Measurements from ENCODE around the gene LACRT. TPM values are rescaled to one million over a fixed set of nuclear protein-coding genes. Genes with fewer than 3 reads are reported as not detected.

Gene LACRT
- total and polyA plus RNA-seq, 2 of the 8 experiments (the other 6 are each of a cell fraction or from before 2014, with no cell fraction given): not detected

DNA sequence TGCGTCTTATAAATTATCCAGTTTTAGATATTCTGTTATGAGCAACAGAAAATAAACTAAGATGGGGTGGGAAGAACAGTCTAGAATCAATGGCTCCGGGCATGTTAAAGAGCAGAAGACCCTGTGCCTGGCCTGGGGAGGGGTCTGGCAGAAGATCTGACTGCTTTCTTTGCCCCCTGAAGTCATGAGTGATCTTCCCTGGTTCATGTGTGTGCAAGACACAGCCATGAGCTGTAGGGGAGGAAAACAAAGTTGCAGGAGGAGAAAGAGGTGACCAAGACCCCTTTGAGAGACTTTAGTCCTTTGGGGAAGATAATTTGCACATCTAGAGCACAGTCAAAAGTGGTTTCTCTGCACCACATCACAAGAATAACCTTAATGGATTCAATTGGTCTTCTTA lies 4.8 kb downstream of the LACRT start (continued):
- TF ChIP-seq, protein P1, sequence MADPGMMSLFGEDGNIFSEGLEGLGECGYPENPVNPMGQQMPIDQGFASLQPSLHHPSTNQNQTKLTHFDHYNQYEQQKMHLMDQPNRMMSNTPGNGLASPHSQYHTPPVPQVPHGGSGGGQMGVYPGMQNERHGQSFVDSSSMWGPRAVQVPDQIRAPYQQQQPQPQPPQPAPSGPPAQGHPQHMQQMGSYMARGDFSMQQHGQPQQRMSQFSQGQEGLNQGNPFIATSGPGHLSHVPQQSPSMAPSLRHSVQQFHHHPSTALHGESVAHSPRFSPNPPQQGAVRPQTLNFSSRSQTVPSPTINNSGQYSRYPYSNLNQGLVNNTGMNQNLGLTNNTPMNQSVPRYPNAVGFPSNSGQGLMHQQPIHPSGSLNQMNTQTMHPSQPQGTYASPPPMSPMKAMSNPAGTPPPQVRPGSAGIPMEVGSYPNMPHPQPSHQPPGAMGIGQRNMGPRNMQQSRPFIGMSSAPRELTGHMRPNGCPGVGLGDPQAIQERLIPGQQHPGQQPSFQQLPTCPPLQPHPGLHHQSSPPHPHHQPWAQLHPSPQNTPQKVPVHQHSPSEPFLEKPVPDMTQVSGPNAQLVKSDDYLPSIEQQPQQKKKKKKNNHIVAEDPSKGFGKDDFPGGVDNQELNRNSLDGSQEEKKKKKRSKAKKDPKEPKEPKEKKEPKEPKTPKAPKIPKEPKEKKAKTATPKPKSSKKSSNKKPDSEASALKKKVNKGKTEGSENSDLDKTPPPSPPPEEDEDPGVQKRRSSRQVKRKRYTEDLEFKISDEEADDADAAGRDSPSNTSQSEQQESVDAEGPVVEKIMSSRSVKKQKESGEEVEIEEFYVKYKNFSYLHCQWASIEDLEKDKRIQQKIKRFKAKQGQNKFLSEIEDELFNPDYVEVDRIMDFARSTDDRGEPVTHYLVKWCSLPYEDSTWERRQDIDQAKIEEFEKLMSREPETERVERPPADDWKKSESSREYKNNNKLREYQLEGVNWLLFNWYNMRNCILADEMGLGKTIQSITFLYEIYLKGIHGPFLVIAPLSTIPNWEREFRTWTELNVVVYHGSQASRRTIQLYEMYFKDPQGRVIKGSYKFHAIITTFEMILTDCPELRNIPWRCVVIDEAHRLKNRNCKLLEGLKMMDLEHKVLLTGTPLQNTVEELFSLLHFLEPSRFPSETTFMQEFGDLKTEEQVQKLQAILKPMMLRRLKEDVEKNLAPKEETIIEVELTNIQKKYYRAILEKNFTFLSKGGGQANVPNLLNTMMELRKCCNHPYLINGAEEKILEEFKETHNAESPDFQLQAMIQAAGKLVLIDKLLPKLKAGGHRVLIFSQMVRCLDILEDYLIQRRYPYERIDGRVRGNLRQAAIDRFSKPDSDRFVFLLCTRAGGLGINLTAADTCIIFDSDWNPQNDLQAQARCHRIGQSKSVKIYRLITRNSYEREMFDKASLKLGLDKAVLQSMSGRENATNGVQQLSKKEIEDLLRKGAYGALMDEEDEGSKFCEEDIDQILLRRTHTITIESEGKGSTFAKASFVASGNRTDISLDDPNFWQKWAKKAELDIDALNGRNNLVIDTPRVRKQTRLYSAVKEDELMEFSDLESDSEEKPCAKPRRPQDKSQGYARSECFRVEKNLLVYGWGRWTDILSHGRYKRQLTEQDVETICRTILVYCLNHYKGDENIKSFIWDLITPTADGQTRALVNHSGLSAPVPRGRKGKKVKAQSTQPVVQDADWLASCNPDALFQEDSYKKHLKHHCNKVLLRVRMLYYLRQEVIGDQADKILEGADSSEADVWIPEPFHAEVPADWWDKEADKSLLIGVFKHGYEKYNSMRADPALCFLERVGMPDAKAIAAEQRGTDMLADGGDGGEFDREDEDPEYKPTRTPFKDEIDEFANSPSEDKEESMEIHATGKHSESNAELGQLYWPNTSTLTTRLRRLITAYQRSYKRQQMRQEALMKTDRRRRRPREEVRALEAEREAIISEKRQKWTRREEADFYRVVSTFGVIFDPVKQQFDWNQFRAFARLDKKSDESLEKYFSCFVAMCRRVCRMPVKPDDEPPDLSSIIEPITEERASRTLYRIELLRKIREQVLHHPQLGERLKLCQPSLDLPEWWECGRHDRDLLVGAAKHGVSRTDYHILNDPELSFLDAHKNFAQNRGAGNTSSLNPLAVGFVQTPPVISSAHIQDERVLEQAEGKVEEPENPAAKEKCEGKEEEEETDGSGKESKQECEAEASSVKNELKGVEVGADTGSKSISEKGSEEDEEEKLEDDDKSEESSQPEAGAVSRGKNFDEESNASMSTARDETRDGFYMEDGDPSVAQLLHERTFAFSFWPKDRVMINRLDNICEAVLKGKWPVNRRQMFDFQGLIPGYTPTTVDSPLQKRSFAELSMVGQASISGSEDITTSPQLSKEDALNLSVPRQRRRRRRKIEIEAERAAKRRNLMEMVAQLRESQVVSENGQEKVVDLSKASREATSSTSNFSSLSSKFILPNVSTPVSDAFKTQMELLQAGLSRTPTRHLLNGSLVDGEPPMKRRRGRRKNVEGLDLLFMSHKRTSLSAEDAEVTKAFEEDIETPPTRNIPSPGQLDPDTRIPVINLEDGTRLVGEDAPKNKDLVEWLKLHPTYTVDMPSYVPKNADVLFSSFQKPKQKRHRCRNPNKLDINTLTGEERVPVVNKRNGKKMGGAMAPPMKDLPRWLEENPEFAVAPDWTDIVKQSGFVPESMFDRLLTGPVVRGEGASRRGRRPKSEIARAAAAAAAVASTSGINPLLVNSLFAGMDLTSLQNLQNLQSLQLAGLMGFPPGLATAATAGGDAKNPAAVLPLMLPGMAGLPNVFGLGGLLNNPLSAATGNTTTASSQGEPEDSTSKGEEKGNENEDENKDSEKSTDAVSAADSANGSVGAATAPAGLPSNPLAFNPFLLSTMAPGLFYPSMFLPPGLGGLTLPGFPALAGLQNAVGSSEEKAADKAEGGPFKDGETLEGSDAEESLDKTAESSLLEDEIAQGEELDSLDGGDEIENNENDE (IDR thresholded peaks at IDR 0.05; ENCODE audit: insufficient replicate concordance, low read length): no peak
- no peak for TF ChIP-seq KDM1A (IDR thresholded peaks at IDR 0.05; ENCODE audit: borderline replicate concordance, low read length)
- TF ChIP-seq, protein P2, sequence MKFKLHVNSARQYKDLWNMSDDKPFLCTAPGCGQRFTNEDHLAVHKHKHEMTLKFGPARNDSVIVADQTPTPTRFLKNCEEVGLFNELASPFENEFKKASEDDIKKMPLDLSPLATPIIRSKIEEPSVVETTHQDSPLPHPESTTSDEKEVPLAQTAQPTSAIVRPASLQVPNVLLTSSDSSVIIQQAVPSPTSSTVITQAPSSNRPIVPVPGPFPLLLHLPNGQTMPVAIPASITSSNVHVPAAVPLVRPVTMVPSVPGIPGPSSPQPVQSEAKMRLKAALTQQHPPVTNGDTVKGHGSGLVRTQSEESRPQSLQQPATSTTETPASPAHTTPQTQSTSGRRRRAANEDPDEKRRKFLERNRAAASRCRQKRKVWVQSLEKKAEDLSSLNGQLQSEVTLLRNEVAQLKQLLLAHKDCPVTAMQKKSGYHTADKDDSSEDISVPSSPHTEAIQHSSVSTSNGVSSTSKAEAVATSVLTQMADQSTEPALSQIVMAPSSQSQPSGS (IDR thresholded peaks at IDR 0.05; ENCODE audit: low read length): no peak
- TF ChIP-seq EZH2 (IDR thresholded peaks at IDR 0.05; ENCODE audit: low read depth, low read length, severe bottlenecking): no peak

All from H1 (cell line).